Neural cell (in vitro differentiated cells): ENCODE measurements around the gene NCLN. TPM values are rescaled to one million over a fixed set of nuclear protein-coding genes. Genes with fewer than 3 reads are reported as not detected.

ENCODE experiments used
- H2AFZ ChIP-seq: fragments of 200-600, 300-800 bp; sonication (generic), shearing (Covaris generic); 2 replicates; pipeline ENCODE4 v1.6.0; 2014; ENCODE audit warnings: low read depth, mild to moderate bottlenecking, antibody characterized with exemption, low read length, moderate library complexity
- H3F3A ChIP-seq: fragments of 200-600 bp; shearing (Covaris generic); 2 replicates; pipeline ENCODE4 v1.6.1; 2016; ENCODE audit warnings: mild to moderate bottlenecking, moderate library complexity, mixed read lengths, antibody characterized with exemption, low read length; ENCODE audit not compliant: insufficient read depth, poor library complexity, severe bottlenecking
- H3K27ac ChIP-seq: fragments of 200-600, 300-800 bp; sonication (generic), shearing (Covaris generic); 2 replicates; pipeline ENCODE4 v1.5.1; 2014; ENCODE audit warnings: mild to moderate bottlenecking, low read length, moderate library complexity
- H3K27me3 ChIP-seq: fragments of 300-800, 200-600 bp; sonication (generic), shearing (Covaris generic); 2 replicates; pipeline ENCODE4 v1.6.0; 2014; ENCODE audit warnings: mild to moderate bottlenecking, low read depth, low read length, moderate library complexity; ENCODE audit not compliant: insufficient read depth
- H3K36me3 ChIP-seq: fragments of 300-800, 200-600 bp; sonication (generic), shearing (Covaris generic); 2 replicates; pipeline ENCODE4 v1.5.1; 2014; ENCODE audit warnings: mild to moderate bottlenecking, antibody characterized with exemption, low read length, moderate library complexity; ENCODE audit not compliant: insufficient read depth
- H3K4me2 ChIP-seq: fragments of 300-800, 200-600 bp; sonication (generic), shearing (Covaris generic); 2 replicates; pipeline ENCODE4 v1.6.0; 2014; ENCODE audit warnings: mild to moderate bottlenecking, low read length
- H3K4me3 ChIP-seq: fragments of 300-800, 200-600 bp; sonication (generic), shearing (Covaris generic); 2 replicates; pipeline ENCODE4 v1.5.1; 2014; ENCODE audit warnings: mild to moderate bottlenecking, low read length, moderate library complexity
- H3K79me2 ChIP-seq: fragments of 200-600 bp; shearing (Covaris generic); replicated peaks from 2 replicates; pipeline ENCODE4 v1.6.0; 2014; ENCODE audit warnings: mild to moderate bottlenecking, low read length, moderate library complexity; ENCODE audit not compliant: insufficient read depth
- H3K9ac ChIP-seq: fragments of 300-800, 200-600 bp; sonication (generic), shearing (Covaris generic); 2 replicates; pipeline ENCODE4 v1.6.1; 2016; ENCODE audit warnings: mild to moderate bottlenecking, low read length, mixed read lengths
- H3K9me2 ChIP-seq: fragments of 200-600 bp; shearing (Covaris generic); 2 replicates; pipeline ENCODE4 v1.6.1; 2016; ENCODE audit warnings: mild to moderate bottlenecking, low read length, mixed read lengths; ENCODE audit not compliant: insufficient read depth
- H3K9me3 ChIP-seq: fragments of 200-600, 300-800 bp; sonication (generic), shearing (Covaris generic); 2 replicates; pipeline ENCODE4 v1.6.1; 2016; ENCODE audit warnings: mild to moderate bottlenecking, mixed run types, low read length, moderate library complexity, mixed read lengths
- H4K20me1 ChIP-seq: fragments of 200-600 bp; shearing (Covaris generic); 2 replicates; pipeline ENCODE4 v1.6.1; 2016; ENCODE audit warnings: mild to moderate bottlenecking, mixed run types; ENCODE audit not compliant: insufficient read depth
- EP300 ChIP-seq: fragments of 450-650 bp; conservative IDR thresholded peaks from 2 replicates; pipeline ENCODE4 v1.6.1; 2014; ENCODE audit warnings: antibody characterized with exemption, mild to moderate bottlenecking, moderate library complexity; ENCODE audit not compliant: poor library complexity, severe bottlenecking
- EZH2 ChIP-seq: fragments of 200-600, 300-800 bp; shearing (Covaris generic), sonication (generic); IDR thresholded peaks from 2 replicates; pipeline ENCODE4 v1.6.1; 2014; ENCODE audit warnings: antibody characterized with exemption, low read length, borderline replicate concordance, mild to moderate bottlenecking; ENCODE audit not compliant: insufficient read depth, poor library complexity, severe bottlenecking
- MXI1 ChIP-seq: fragments of 450-650 bp; conservative IDR thresholded peaks from 2 replicates; pipeline ENCODE4 v1.6.1; 2014; ENCODE audit warnings: antibody characterized with exemption, mild to moderate bottlenecking; ENCODE audit not compliant: poor library complexity, severe bottlenecking
- POLR2AphosphoS5 ChIP-seq: IDR thresholded peaks from 2 replicates; pipeline ENCODE4 v1.6.1; 2012
- RAD21 ChIP-seq: fragments of 450-650 bp; conservative IDR thresholded peaks from 2 replicates; pipeline ENCODE4 v1.6.1; 2014; ENCODE audit warnings: antibody characterized with exemption, mild to moderate bottlenecking, moderate library complexity
- SMC3 ChIP-seq: fragments of 450-650 bp; conservative IDR thresholded peaks from 2 replicates; pipeline ENCODE4 v1.6.1; 2014; ENCODE audit warnings: antibody characterized with exemption, mild to moderate bottlenecking, moderate library complexity; ENCODE audit not compliant: poor library complexity
- TAF1 ChIP-seq: IDR thresholded peaks from 2 replicates; pipeline ENCODE4 v1.6.1; 2012; ENCODE audit warnings: low read depth
- polyA plus RNA-seq: library from polyadenylated mRNA; depleted of rRNA; stranded (reverse); fragments of >200 nt; gene quantifications from 2 replicates; pipeline ENCODE4 v1.2.3, GENCODE V29; 2014
- TF ChIP-seq, protein P1 (sequence below): IDR thresholded peaks from 2 replicates; pipeline ENCODE4 v1.6.1; 2012; ENCODE audit warnings: borderline replicate concordance
- TF ChIP-seq, protein P2 (sequence below): fragments of 450-650 bp; IDR thresholded peaks from 2 replicates; pipeline ENCODE4 v1.5.1; 2014; ENCODE audit warnings: antibody characterized with exemption, mild to moderate bottlenecking, moderate library complexity; ENCODE audit not compliant: poor library complexity, severe bottlenecking

The NCLN gene
- polyA plus RNA-seq, 1 donor from 2014 or later: 23.5 TPM

DNA sequence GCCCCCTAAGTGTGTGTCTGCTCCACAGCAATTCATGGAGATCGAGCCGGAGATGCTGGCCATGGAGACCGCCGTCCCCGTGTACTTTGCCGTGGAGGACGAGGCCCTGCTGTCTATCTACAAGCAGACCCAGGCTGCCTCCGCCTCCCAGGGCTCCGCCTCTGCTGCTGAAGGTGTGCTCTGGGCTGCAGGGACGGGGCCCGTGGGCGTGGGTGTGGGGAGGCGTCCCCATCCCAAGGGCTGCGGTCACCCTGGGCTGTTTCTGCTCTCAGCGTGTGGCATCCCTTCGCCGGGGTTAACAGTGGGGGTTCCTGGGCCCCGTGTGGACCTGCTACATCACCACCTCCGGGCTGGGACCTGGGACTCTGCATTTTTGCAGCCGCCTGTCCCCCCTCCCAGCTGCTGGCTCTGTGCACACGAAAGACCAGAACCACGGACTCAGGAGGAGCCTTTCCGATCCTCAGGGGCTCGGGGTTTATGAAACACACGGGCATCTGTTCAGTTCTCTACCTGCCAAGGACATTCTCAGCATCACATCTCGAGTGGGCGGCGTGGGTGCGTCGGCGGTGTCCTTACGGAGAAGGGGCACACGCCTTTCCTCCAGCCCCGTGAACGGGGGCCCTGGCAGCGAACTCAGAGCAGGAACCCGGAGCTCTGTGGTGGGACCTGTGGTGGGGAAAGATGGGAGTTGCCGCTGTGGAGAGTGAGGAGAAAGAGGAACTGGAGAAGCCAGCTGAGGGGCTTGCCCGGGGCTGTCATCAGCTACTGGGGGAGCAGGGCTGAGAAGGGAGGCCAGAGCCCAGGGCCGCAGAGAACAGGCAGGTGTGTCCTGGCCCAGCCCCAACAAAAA lies 7.8 kb downstream of the NCLN start:
- TF ChIP-seq MXI1: no peak
- no peak for TF ChIP-seq SMC3
- TF ChIP-seq, protein P1, sequence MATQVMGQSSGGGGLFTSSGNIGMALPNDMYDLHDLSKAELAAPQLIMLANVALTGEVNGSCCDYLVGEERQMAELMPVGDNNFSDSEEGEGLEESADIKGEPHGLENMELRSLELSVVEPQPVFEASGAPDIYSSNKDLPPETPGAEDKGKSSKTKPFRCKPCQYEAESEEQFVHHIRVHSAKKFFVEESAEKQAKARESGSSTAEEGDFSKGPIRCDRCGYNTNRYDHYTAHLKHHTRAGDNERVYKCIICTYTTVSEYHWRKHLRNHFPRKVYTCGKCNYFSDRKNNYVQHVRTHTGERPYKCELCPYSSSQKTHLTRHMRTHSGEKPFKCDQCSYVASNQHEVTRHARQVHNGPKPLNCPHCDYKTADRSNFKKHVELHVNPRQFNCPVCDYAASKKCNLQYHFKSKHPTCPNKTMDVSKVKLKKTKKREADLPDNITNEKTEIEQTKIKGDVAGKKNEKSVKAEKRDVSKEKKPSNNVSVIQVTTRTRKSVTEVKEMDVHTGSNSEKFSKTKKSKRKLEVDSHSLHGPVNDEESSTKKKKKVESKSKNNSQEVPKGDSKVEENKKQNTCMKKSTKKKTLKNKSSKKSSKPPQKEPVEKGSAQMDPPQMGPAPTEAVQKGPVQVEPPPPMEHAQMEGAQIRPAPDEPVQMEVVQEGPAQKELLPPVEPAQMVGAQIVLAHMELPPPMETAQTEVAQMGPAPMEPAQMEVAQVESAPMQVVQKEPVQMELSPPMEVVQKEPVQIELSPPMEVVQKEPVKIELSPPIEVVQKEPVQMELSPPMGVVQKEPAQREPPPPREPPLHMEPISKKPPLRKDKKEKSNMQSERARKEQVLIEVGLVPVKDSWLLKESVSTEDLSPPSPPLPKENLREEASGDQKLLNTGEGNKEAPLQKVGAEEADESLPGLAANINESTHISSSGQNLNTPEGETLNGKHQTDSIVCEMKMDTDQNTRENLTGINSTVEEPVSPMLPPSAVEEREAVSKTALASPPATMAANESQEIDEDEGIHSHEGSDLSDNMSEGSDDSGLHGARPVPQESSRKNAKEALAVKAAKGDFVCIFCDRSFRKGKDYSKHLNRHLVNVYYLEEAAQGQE: no peak
- Histone ChIP-seq H3K27ac (no peak overlapping the region), H3F3A (no peaks in the 10 kb centered on the region), H3K36me3 (no peaks in the 10 kb centered on the region), H3K9me2 (no peaks in the 10 kb centered on the region), H3K4me2 (no peak overlapping the region), H2AFZ (no peak overlapping the region), H3K4me3 (no peak overlapping the region), H3K27me3 (no peaks in the 10 kb centered on the region), H4K20me1 (no peaks in the 10 kb centered on the region), H3K9ac (no peak overlapping the region), H3K79me2 (no peaks in the 10 kb centered on the region), H3K9me3 (no peaks in the 10 kb centered on the region)

DNA sequence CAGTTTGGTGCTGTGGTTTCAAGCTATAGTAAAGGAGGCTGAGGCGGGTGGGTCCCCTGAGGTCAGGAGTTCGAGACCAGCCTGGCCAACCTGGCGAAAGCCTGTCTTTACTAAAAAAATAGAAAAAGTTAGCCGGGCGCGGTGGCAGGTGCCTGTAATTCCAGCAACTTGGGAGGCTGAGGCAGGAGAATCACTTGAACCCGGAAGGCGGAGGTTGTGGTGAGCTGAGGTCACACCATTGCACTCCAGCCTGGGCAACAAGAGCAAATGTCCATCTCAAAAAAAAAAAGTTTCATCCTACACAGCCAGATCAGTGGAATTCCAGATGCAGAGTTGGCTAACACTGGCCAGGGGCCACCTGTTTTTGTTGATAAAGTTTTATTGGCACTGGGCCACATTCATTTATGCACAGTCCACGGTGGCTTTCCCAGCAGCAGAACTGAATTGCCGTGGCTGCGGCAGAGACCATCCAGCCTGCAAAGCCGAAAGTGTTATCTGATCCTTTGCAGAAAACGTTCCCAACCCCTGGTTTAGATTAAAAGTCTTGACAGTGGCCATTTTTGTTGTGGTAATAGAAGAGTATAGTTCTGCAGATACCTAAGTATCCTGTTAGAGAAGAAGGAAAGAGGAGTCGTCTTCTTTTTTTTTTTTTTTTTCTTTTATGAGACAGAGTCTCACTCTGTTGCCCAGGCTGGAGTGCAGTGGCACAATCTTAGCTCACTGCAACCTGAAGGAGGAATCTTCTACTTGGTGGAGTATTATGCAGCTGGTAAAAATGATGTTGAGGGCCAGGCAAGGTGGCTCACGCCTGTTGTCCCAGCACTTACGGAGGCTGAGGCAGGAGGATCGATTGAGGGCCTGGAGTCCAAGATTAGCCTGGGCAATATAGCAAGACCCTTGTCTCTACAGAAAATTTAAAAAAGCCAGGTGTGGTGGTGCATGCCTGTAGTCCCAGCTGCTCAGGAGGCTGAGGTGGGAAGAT lies 8.7 kb downstream of the NCLN start:
- no peak overlapping the region for H3K9ac ChIP-seq
- H3K79me2 ChIP-seq: no peaks in the 10 kb centered on the region
- no peak overlapping the region for H3K27ac ChIP-seq
- no peak overlapping the region for H3K4me2 ChIP-seq
- no peak overlapping the region for H3K4me3 ChIP-seq
- no peaks in the 10 kb centered on the region for H3K36me3 ChIP-seq
- H2AFZ ChIP-seq: no peak overlapping the region
- no peaks in the 10 kb centered on the region for H3K9me3 ChIP-seq
- no peaks in the 10 kb centered on the region for H4K20me1 ChIP-seq
- no peaks in the 10 kb centered on the region for H3F3A ChIP-seq
- no peak for TF ChIP-seq MXI1
- TF ChIP-seq RAD21: no peak
- no peak for TF ChIP-seq POLR2AphosphoS5
- TF ChIP-seq EP300: no peak
- TF ChIP-seq, protein P1: no peak
- TF ChIP-seq, protein P2, sequence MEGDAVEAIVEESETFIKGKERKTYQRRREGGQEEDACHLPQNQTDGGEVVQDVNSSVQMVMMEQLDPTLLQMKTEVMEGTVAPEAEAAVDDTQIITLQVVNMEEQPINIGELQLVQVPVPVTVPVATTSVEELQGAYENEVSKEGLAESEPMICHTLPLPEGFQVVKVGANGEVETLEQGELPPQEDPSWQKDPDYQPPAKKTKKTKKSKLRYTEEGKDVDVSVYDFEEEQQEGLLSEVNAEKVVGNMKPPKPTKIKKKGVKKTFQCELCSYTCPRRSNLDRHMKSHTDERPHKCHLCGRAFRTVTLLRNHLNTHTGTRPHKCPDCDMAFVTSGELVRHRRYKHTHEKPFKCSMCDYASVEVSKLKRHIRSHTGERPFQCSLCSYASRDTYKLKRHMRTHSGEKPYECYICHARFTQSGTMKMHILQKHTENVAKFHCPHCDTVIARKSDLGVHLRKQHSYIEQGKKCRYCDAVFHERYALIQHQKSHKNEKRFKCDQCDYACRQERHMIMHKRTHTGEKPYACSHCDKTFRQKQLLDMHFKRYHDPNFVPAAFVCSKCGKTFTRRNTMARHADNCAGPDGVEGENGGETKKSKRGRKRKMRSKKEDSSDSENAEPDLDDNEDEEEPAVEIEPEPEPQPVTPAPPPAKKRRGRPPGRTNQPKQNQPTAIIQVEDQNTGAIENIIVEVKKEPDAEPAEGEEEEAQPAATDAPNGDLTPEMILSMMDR: no peak
- TF ChIP-seq TAF1: no peak
- TF ChIP-seq SMC3: no peak
- no peak for TF ChIP-seq EZH2
- H3K9me2 ChIP-seq: no peaks in the 10 kb centered on the region
- H3K27me3 ChIP-seq: no peaks in the 10 kb centered on the region
